Kidney glomerular epithelial cell (primary cell): Measurements from ENCODE around the gene CLDND1.

ENCODE experiments used
- DNase-seq: peaks from one replicate; lab custom pipeline; 2025; lab: John Stamatoyannopoulos, UW

Gene CLDND1

DNA sequence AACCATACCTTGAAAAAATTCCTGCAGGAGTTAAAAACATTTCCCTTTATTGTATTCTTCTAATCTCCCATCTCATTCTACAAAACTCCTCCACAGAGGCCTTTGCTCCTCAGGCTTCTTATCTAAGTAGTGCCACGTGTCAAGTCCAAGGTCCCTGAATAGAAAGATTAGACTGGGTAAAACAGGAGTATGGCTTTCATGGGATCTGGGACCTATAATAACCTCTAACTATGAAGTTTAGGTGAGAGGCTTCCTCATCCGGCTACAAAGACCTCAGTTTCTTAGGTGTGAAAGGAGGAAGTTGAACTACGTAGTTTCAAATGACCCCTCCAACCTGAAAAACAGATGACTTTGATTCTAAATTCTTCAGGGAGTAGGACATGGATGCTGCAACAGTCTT is 29.1 kb upstream of the CLDND1 start:
- no peak for DNase-seq

DNA sequence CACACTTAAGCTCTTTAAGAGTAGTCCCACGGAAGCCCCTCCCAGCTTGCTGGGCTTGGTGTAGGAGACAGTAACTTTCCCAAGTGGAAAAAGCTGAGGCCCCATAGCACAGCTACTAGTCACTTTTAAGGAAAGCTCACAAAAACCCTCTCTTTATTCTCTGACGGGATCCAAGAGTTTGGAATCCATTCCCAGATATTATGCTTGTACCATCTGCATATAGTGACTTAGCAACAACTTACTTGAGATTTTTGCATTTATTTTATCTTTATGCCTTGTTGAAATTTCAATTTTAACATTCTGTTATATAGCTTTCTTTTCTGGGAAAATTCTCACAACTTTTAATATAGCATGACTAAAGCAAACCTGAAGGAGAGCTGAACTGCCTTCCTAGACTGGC is 28.5 kb upstream of the CLDND1 start:
- no peak for DNase-seq

DNA sequence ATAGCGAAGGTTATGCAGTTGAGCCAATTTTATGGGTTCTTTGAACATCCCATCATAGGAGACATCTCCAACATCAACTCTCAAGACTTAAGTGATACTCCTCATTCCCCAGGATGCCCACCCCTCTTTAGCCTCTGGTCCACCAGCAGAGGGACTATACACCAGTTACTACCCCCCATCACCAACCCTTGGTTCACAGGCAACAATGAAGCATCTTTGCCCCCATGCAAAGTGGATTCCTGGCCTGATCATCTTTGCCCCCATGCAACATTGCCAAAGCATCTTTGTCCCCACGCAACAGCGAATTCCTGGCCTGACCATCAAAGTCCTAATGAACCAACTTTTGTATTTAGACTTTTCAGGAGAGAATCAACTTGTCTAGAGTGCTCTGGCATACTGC is 28.1 kb upstream of the CLDND1 start:
- no peak for DNase-seq

DNA sequence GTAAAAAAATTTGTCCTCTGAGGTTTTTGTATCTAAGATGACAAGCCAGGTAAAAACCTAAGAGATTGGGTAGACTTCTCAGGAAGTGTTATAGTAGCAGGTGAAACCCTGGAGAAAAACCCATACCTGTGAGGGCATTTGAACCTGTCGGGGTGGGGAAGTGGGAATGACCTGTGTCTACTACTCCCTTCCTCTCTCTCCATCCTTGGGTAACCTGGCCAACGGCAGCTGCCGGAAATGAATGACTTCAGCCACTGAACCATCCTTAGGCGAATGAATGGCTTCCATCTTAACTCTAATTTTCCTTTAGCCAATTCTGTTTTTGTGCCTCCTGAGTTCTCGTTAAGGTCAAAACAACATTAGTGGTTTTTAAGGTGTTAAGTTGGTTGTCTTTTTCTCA is 25.8 kb upstream of the CLDND1 start:
- no peak for DNase-seq

DNA sequence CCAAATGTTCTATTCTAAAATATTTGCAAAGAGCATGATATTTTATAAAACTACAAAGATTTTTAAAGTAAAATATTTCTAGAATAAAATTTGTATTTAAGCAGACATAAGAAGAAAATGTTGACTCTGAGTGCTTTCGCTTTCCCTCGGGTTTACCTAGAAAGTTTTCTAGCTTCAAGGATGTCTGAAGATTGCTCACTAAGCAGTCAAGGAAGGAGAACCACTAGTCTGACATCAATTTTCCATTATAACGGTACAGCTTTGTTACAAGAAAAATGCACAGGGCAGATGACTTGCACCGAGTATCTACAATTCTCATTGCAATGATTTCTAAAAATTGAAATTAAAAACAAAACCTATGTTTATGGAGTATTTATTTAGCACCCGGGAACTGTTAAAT is 23.2 kb upstream of the CLDND1 start:
- DNase-seq, result no peak

DNA sequence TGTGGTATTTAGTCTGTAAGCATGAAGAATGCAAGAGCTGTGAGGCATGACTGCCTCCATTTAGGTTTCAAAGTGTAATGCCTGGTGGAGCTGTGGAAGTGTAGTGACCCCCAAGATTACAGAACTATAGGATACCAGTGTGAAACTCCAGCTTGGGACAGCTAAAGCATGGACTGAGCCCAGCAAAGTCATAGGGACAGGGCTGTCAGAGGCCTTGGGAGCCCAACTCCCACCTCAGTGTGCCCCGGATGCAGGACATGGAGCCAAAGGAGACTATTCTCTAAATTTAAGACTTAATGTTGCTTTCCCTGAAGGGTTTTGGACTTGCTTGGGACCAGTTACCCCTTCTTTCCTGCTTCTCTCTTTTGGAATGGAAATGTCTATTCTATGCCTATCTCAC is 19.9 kb upstream of the CLDND1 start:
- no peak for DNase-seq

DNA sequence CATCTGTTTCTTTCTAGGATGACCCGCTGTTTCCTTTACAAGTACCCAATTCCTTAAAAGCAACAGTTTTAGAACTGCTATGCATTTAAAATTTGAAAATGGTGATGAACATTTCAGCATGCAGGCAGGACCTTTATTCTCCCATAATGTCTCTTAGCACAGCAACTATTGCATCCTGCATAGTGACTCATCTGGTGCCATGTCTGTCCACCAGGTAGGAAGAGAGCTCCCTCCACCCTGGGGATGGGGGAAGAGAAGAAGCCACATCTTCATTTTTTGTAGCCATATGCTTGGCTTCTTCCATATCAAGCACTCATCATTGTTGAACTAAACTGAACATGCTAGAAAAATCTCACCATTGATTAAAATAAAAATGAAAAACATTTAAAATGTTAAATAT is 19.0 kb upstream of the CLDND1 start:
- no peak for DNase-seq

DNA sequence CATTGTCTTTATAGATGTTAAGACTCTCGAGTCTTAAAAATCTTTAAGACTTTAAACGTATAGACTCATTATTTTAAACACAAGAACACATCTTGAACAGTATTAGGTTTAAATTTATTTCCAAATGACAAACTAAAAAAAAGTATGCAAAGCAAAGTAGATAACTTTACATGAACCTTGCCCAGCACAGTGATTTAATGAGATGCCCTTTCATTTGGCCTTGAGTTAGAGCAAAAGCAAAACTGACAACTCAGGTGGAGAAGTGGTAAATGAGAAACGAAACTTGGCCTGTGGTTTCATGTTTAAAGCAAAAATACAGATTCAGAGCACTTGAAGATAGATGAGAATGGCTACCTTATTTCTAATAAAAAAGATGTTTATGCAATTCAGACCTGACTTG is 17.6 kb upstream of the CLDND1 start:
- no peak for DNase-seq

DNA sequence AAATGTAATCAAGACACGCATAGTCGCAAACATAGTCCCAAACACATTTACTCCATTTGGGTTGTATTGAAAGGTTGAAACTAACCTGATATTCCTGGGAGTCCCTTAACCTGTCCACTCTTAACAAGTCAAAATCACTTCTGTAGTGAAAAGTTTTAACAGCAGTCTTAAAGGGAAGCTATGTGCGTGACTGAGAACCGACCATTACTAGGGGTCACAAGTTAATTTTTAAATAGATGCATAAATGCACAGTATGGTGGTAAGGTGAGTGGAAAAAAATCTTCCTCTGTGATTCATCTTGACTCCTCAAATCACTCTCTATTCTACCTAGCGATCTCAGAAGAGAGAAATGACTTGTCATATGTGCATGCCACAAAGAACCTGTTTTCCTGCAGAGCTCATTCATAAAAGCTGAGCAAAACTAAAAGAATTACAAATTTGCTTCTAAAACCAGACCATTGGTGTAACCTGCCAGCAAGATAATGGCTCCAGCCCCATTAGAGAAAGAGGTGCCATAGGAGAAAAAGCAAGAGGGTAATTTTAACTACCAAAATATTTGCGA is 13.8 kb upstream of the CLDND1 start:
- no peak for DNase-seq

DNA sequence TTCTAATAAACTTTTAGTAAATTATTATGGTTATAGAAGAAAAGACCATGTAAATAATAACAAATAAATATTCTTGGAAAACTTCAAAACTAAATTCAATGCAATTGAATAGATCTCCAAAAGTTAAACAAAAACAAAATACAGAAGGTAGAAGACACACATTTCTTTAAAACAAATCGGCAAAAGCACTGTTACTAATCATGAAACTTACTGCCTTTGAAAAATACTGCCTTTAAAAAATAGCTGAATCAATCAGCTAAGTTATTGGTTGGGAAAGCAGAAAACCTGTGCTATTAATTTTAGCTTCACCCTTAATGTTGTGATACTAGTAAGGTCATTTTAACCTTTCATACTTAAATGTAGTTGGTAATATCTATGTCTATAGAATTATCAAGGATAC is 12.0 kb upstream of the CLDND1 start:
- no peak for DNase-seq

DNA sequence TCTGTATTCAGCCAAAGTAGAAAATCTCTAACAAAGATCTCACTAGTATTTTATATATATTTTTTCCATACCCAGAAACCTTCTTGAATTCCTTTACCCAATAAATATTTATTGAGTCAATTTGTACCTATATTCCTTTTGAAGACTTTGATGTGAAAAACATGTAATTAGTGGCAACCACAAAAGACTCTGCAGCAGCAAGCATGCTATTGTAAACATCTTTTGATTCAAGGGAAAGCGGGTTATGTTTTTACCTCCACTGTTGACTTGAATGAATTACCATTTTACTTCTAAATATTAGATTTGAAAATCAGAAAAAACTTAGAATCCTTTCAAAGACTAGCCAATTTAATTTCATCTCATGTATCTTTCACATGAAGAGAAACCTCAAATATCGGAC is 11.5 kb upstream of the CLDND1 start:
- no peak for DNase-seq

DNA sequence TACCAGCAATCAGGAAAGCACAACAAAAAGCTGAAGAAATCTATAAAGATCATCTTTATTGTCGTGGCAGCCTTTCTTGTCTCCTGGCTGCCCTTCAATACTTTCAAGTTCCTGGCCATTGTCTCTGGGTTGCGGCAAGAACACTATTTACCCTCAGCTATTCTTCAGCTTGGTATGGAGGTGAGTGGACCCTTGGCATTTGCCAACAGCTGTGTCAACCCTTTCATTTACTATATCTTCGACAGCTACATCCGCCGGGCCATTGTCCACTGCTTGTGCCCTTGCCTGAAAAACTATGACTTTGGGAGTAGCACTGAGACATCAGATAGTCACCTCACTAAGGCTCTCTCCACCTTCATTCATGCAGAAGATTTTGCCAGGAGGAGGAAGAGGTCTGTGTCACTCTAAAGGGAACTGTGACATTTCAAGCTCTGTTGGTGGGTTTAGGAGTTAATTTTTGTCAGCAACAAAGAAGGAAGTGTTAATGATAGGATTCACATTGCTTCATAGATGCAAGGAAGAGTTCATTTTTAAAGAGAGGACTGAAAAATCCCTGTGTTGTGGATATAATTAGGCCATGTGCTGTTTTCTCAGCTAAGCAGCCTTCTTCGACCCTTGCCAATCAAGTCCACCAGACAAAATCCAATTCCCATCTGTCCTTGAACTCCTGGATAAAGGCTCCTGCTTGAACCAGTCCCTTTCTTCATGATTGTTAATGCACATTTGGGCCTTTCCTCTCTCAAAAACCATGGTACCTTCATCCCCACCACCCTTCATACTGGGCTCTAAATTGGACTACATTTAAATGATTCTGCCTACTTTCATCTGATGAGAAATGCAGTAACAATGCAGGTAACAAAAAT is 10.2 kb upstream of the CLDND1 start:
- no peak for DNase-seq

DNA sequence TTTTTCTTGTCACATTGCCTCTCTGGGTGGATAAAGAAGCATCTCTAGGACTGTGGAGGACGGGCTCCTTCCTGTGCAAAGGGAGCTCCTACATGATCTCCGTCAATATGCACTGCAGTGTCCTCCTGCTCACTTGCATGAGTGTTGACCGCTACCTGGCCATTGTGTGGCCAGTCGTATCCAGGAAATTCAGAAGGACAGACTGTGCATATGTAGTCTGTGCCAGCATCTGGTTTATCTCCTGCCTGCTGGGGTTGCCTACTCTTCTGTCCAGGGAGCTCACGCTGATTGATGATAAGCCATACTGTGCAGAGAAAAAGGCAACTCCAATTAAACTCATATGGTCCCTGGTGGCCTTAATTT is 9.6 kb upstream of the CLDND1 start:
- DNase-seq, result no peak

DNA sequence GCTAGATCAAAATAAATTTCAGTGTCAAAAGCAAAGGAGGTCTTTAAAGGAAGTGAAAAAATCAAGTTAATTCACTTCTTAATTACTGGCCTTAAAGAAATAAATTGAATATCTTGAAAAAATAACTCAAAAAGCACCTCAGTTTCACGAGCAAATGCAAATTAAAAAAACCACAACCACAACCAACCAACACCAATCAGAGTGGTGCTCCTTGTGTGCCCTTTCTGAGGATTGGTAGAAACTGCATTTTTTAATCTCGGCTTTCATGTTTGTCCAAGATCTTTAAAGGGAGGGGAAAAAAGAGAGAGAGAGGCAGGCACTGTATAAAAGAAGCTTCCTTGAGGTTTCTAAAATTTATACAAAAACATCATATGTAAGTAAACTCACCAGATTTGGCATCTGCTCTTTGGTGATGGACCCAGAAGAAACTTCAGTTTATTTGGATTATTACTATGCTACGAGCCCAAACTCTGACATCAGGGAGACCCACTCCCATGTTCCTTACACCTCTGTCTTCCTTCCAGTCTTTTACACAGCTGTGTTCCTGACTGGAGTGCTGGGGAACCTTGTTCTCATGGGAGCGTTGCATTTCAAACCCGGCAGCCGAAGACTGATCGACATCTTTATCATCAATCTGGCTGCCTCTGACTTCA is 9.0 kb upstream of the CLDND1 start, which contains the start of gene GPR15:
Gene GPR15, plus strand, starts transcription at position 357 of the 653 bp plus-strand sequence. Its CDS starts 56 bp downstream, at position 413.
- no peak for DNase-seq

DNA sequence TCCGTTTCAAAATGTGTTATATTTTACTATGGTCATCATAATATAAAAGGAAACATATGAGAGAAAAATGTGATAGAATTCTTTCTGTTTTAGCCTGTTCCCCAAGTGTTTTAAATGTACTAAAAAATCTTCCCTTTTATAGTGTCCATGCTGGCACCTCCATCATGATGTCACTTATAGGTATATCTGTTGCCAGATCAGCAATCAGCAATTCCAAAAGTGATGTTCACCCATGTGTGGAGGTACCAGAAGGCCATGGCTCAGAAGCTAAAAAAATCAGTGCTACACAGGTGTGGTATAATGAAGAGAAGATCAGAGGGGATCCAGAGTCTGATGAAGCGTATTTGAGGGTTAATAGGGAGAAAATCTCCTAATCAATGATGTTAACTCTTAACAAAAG is 8.0 kb upstream of the CLDND1 start:
- no peak for DNase-seq

DNA sequence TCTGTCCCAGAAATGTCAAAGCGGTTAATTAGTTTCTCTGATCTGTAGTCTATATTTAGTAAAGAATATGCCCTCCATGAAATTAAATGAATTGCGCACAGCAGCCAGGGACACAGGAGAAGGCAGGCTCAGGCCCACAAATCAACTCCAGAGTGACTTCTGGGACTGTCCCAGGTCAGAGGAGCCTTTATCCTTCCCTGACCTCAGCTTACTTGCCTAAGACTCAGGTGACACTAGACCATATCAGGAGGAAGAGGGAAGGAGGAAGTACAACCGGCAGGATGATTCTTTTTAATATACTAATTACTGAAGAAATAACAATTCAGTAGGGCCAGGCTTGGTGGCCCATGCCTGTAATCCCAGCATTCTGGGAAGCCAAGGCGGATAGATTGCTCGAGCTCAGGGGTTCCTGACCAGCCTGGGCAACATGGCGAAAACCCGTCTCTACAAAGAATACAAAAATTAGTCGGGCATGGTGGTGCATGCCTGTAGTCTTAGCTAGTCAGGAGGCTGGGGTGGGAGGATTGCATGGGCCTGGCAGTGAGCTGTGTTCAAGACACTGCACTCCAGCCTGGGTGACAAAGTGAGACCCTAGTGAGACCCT is 7.3 kb upstream of the CLDND1 start:
- DNase-seq, result no peak

DNA sequence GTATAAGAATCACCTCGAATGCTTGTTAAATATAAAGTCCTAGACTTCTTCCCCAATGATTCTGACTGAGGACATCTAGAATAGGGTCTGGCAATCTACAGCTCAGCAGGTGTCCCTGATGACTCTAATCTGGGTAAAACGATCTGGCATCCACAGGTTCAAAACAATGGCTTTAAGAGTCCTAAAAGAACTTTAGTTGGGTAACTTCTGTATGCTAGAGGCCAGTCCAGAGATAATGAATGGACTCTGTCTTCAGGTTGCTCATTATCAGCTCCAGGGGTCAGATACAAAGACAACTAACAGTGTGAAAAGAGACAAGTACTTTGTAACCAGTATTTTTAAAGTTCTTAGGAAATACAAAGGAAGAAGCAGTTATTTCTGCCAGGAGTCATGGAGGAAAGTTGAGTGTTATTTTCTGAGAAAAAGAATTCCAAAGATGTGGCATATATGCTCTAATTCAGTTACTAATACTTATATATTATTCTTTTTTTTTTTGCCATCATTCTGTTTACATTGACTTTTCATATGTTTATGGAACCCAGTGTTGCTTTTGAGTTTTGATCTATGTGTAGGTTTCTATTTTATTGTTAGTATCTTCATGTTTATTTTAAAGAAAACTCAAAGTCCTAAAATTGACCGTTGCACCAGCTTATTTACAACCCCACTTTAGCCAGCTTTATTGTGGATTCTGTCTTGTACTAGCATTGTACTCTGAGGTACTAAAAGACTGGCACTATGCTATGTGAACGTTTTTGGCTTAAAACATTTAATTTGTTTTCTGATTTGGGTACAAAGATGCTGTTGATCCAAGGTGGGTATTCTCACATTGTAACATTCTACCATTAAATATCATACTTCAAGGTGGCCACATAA is 6.0 kb upstream of the CLDND1 start:
- no peak for DNase-seq

DNA sequence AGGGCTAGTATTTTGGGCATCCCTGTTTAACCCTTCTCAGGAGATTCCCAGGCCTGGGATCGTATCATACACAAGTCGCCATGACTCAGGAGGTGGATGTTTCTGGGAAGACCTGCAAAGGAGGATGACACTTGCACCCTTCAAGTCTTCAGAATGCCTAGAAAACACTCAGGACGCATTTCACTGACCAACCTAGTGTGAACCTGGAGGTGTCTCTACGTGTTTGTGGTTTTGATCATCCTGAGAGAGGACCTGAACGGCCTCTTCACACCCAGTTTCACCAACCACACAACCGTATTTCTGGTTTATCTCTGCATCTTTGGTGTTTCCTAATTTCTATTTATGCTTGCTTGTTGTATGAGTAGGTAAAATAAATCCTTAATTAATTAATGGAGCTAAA is 2.8 kb upstream of the CLDND1 start:
- DNase-seq, result no peak

DNA sequence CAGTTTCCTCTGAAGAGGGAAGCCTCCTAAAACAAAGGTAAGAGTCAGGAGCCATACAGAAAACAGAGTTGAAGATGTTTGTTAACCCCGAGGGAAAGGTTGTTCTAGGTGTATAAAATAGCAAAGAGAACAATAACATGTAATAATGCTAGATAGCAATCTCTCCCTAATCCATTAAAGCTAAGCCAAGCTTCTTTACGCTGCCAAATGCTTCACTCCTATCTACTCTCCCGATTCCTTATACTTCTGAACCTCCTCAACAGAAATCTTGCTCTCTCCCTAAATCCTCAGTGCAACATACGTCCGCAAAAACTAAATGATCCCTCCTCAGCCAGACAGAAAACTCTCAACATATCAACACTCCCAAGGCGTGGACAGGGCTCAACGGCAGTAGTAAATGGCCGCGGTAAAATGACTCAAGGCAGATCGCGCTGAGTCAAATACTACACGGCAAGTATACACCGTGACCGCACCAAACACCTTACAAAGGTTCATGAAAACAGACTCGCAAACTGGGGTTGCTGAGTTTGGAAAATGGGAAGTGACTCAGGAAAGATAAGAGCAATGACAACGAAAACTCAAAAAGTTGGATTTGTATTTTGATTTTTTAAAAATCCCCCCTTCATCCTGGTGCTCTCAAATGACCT is 682 bp downstream of the CLDND1 start:
- peak; percentile 36 for DNase-seq

DNA sequence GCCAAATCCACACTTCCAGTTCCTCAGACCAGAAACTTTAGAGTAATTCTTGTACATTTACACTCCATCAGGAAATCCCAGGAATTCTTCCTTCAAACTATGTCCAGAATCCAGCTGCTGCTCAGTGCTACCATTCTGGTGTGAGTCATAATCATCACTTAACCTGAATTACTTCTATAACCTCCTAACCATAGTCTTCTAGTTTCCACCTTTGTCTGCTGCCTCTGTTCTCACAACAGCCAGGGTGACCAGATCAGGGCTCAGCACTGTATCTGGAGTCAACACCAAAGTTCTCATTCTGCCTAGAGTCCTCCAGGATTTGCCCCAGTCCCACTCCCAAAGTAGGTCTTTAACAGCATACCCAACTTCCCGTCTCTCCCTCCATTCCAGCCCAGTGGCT is 3.4 kb downstream of the CLDND1 start:
- peak; percentile 6 for DNase-seq

DNA sequence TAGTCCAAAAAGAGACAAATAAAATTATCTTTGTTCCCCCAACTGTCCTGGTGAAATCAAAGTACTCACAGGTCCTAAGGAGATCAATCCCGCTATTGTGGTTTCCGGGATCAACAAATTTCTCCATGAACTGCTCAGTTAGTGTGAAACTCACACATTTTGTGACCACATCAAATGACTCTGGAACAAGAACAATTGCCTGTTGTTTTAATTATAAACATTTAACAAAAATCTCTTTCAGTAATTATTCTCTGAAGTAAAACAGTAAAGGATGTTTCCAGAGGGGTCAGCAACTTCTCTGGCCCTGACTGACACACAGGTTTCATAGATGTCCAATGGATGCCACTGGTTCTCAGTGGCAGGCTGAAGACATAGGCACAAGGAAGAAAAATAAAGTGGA is 3.9 kb downstream of the CLDND1 start:
- no peak for DNase-seq

DNA sequence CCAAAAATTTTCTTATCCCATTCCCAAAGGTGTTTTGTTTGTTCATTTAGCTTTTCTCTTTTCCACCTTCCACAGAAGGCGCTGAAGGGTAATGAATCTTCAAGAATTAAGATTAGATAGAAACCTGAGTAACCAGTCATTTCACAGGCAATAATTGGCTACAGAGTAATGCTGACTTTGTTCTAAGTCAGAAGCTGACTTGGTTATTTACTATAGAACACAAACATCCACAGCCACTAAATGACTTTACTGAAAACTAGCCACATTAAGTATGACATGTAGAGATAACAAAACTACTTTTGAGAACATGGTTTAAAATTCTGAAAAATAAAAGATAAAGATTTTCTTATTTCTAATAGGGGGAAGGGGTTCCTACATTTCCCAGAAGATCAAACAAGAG is 7.8 kb downstream of the CLDND1 start:
- DNase-seq, result no peak
